Gastrocnemius medialis (tissue), 4 donors: ENCODE data around the gene JMJD1C. TPM values are rescaled to one million over a fixed set of nuclear protein-coding genes. Genes with fewer than 3 reads are reported as not detected.

ENCODE experiments used
- ATAC-seq, 2 donors: fragments of 150-250 bp; one replicate each; pipeline ENCODE4 v1.9.1; 2016
- DNase-seq, 2 donors: peaks; one replicate each; pipeline ENCODE4 v3.0.0-alpha.2; 2019
- H3K27ac ChIP-seq, 4 donors: fragments of 200-600 bp; sonication (generic); 1 replicate in 1 of 4; 2 replicates in 3 of 4; pipeline ENCODE4 v1.5.1; 2016 to 2018; ENCODE audit warnings: mild to moderate bottlenecking in 2 of 4, moderate library complexity in 1 of 4
- H3K27me3 ChIP-seq, 3 donors: fragments of 200-600 bp; sonication (generic) in 2 of 3; 1 replicate in 1 of 3; 2 replicates in 2 of 3; pipeline versions ENCODE4 v1.5.1 to v1.6.0; 2016 to 2019; ENCODE audit warnings: mild to moderate bottlenecking in 1 of 3, moderate library complexity in 1 of 3
- H3K36me3 ChIP-seq, 2 donors: fragments of 200-600 bp; sonication (generic) in 1 of 2; one replicate each; pipeline ENCODE4 v1.5.1; 2017 to 2018
- H3K4me1 ChIP-seq, 2 donors: fragments of 200-600 bp; sonication (generic) in 1 of 2; one replicate each; pipeline ENCODE4 v1.5.1; 2016 to 2017; ENCODE audit warnings: mild to moderate bottlenecking in 2 of 2
- H3K4me3 ChIP-seq, 4 donors: fragments of 200-600 bp; sonication (generic) in 3 of 4; 1 replicate in 1 of 4; 2 replicates in 3 of 4; pipeline ENCODE4 v1.5.1; 2016 to 2019; ENCODE audit warnings: mild to moderate bottlenecking in 2 of 4
- H3K9me3 ChIP-seq, 3 donors: fragments of 200-600 bp; sonication (generic) in 2 of 3; 1 replicate in 1 of 3; 2 replicates in 2 of 3; pipeline ENCODE4 v1.5.1; 2016 to 2019
- POLR2A ChIP-seq, 2 donors: fragments of 450-650 bp; IDR thresholded peaks; one replicate each; pipeline ENCODE4 v1.6.1; 2017; ENCODE audit warnings: antibody characterized with exemption in 2 of 2, mild to moderate bottlenecking in 2 of 2, moderate library complexity in 2 of 2
- in situ Hi-C, 4 donors: fragments of 200-750 bp; cut with MboI; loops; one replicate each; pipeline versions ENCODE4 v1.15.0 to v1.8.0; 2017; ENCODE audit warnings: low sequenced_read_pairs in 4 of 4
- intact Hi-C: fragments of 100-400 bp; cut with DNase I; formaldehyde crosslinking; loops from one replicate; pipeline ENCODE4 v1.15.1; 2023; ENCODE audit warnings: low total_unique reads
- total RNA-seq, 4 donors: library from RNA; depleted of rRNA; stranded (reverse); fragments of >200 nt; gene quantifications; one replicate each; pipeline versions ENCODE4 v1.1.0 to v1.2.3, GENCODE V29; 2016
- TF ChIP-seq, protein P1 (sequence below), 5 experiments: fragments of 450-650 bp in 3 of 5; fragments of 200-600 bp in 2 of 5; sonication (generic) in 2 of 5; IDR thresholded peaks in 4 of 5; conservative IDR thresholded peaks in 1 of 5; 1 replicate in 4 of 5; 2 replicates in 1 of 5; pipeline ENCODE4 v1.5.1; 2016 to 2019; ENCODE audit warnings: antibody characterized with exemption in 5 of 5, mild to moderate bottlenecking in 3 of 5, moderate library complexity in 3 of 5

The JMJD1C gene
- total RNA-seq, 4 donors from 2014 or later = 22.5 to 74.1 (median 46.9) TPM

DNA sequence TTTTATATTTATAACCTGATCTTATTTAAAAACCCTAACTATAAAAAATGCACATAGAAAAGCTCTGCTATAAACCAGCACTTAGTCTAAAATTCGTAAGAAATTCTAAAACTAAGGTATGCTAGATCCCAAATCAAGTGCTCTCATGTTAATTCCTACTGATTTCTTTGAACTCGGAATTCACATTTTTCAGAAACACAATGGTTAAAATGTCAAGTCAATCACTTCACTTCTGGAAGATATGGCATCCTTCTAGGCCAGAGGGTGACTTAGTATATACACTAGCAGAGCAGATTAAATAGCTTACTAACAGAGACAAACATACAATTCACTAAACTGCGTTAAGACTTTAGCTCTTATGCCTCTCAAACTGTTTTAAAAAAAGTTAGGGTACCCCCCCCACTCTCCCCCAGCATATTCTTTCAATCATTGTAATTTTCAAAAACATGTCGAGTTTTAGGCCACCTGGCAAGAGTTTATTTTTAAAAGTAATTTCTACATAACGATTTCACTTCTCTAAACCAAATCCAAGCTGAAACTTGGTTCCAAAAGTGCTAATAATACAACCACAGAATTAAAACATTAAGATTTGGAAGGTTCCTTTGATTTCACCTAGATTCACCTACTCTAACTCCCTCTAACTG, 203.2 kb downstream of the JMJD1C start:
- TF ChIP-seq, protein P1, sequence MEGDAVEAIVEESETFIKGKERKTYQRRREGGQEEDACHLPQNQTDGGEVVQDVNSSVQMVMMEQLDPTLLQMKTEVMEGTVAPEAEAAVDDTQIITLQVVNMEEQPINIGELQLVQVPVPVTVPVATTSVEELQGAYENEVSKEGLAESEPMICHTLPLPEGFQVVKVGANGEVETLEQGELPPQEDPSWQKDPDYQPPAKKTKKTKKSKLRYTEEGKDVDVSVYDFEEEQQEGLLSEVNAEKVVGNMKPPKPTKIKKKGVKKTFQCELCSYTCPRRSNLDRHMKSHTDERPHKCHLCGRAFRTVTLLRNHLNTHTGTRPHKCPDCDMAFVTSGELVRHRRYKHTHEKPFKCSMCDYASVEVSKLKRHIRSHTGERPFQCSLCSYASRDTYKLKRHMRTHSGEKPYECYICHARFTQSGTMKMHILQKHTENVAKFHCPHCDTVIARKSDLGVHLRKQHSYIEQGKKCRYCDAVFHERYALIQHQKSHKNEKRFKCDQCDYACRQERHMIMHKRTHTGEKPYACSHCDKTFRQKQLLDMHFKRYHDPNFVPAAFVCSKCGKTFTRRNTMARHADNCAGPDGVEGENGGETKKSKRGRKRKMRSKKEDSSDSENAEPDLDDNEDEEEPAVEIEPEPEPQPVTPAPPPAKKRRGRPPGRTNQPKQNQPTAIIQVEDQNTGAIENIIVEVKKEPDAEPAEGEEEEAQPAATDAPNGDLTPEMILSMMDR (IDR thresholded peaks at IDR 0.05 in 4 of 5, conservative IDR thresholded peaks at IDR 0.05 in 1 of 5) = no peak
- TF ChIP-seq POLR2A (IDR thresholded peaks at IDR 0.05) = no peak
- Histone ChIP-seq H3K36me3 (no peaks in the 10 kb centered on the region), H3K4me3 (no peak overlapping the region), H3K27me3 (no peaks in the 10 kb centered on the region), H3K27ac (peak overlapping the region; percentile 88 to 96 (median 90)), H3K4me1 (peaks cover 58 to 74% of the 10 kb centered on the region in 2 donors), H3K9me3 (no peaks in the 10 kb centered on the region)
- DNase-seq (no peak), ATAC-seq (no peak)
- intact Hi-C loops (loop anchor here (10.0 kb wide), 2 partner anchors 448 to 1208 kb away; partner anchors contain the start of gene EGR2), in situ Hi-C loops (loop anchor here in 1 of 4 donors (25.0 kb wide), 1 partner anchor 1175 kb away; no protein-coding TSS in a partner anchor)

DNA sequence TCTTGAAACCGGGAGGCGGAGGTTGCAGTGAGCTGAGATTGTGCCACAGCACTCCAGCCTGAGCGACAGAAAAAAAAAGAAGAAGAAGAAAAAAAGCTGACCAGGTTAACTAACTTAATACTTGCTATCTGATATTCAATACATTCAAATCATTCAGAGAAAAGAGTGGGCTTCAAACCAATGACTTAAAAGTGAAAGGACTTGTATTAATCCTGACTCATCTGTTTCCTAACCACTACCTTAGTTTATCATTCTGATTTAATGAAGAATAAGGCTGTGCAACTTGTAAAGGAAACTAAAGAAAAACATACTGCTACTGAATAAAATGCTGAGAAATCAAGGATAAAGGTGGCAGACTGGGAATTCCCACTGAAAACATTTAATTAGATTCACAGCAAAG, 204.3 kb downstream of the JMJD1C start:
- TF ChIP-seq POLR2A (IDR thresholded peaks at IDR 0.05) = no peak
- TF ChIP-seq, protein P1 (IDR thresholded peaks at IDR 0.05 in 4 of 5, conservative IDR thresholded peaks at IDR 0.05 in 1 of 5) = no peak
- intact Hi-C loops (loop anchor here (10.0 kb wide), 2 partner anchors 447 to 1207 kb away; partner anchors contain the start of gene EGR2), in situ Hi-C loops (loop anchor here in 1 of 4 donors (25.0 kb wide), 1 partner anchor 1174 kb away; no protein-coding TSS in a partner anchor)
- Histone ChIP-seq H3K9me3 (no peaks in the 10 kb centered on the region), H3K27me3 (no peaks in the 10 kb centered on the region), H3K4me3 (no peak overlapping the region), H3K36me3 (no peaks in the 10 kb centered on the region), H3K27ac (peak overlapping the region; percentile 88 to 96 (median 90)), H3K4me1 (peaks cover 68 to 85% of the 10 kb centered on the region in 2 donors)
- ATAC-seq = no peak
- DNase-seq = no peak

DNA sequence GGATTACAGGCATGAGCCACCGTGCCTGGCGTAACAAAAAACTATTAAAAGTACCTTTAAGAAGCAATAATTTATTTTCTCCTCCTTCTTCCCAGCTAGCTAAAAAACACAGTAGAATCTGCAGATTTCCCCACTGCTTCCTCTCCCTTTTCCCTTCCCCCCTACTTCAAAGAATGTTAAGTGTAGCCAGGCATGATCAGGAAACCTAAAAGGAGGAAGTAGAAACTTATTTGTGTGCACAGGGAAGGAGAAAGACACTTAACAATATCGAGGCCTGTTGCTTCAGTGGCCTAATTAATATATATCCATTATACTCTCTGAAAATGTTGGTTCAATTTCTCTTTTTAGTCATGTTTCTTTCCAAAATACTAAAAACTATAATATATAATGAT, 204.9 kb downstream of the JMJD1C start:
- Histone ChIP-seq H3K27ac (peak overlapping the region; percentile 88 to 96 (median 90)), H3K27me3 (no peaks in the 10 kb centered on the region), H3K9me3 (no peaks in the 10 kb centered on the region), H3K36me3 (no peaks in the 10 kb centered on the region), H3K4me3 (no peak overlapping the region), H3K4me1 (peaks cover 74 to 86% of the 10 kb centered on the region in 2 donors)
- no peak for TF ChIP-seq POLR2A (IDR thresholded peaks at IDR 0.05)
- TF ChIP-seq, protein P1 (IDR thresholded peaks at IDR 0.05 in 4 of 5, conservative IDR thresholded peaks at IDR 0.05 in 1 of 5) = no peak
- ATAC-seq (no peak), DNase-seq (no peak)
- intact Hi-C loops (loop anchor here (10.0 kb wide), 2 partner anchors 446 to 1206 kb away; partner anchors contain the start of gene EGR2), in situ Hi-C loops (loop anchor here in 1 of 4 donors (25.0 kb wide), 1 partner anchor 1174 kb away; no protein-coding TSS in a partner anchor)

DNA sequence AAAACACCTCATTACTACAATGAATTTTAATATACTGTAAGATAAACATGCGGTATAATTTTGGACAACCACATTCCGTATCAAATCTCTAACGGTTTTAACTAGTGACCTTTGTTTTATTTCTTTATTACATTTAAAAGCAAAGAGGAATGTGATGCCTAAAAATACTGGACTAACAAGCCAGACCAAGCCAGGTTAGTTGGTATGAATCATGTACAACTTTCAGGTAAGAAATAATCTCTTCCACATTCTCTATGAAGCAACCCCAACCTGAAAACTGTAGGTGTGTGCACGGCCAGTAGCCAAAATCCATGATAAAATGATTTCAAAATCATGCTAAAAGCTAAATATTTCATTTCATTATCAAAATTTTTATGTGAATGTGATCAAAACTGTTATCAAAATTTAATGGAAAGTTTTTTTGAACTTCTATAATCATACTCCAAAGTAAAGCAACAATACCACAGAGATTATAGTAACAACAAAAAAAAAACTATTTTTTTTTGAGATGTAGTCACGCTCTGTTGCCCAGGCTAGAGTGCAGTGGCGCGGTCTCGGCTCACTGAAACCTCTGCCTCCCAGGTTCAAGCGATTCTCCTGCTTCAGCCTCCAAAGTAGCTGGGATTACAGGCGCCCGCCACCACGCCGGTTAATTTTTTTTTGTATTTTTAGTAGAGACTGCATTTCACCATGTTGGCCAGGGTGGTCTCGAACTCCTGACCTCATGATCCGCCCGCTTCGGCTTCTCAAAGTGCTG, 205.5 kb downstream of the JMJD1C start:
- intact Hi-C loops = loop anchor here (10.0 kb wide), 2 partner anchors 445 to 1205 kb away; partner anchors contain the start of gene EGR2
- no peak for ATAC-seq
- no peak for DNase-seq

More for the DNA sequence above, 205.5 kb downstream of the JMJD1C start:
- H3K4me1 ChIP-seq = peaks cover 79 to 87% of the 10 kb centered on the region in 2 donors
- peak overlapping the region; percentile 56 to 90 (median 89) for H3K27ac ChIP-seq
- H3K27me3 ChIP-seq = no peaks in the 10 kb centered on the region
- H3K4me3 ChIP-seq = no peak overlapping the region
- H3K9me3 ChIP-seq = no peaks in the 10 kb centered on the region
- no peaks in the 10 kb centered on the region for H3K36me3 ChIP-seq
- TF ChIP-seq, protein P1 (IDR thresholded peaks at IDR 0.05 in 4 of 5, conservative IDR thresholded peaks at IDR 0.05 in 1 of 5) = no peak
- TF ChIP-seq POLR2A (IDR thresholded peaks at IDR 0.05) = no peak
- in situ Hi-C loops = loop anchor here in 1 of 4 donors (25.0 kb wide), 1 partner anchor 1173 kb away; no protein-coding TSS in a partner anchor
